NCI-H2107 (cell line): Measurements from ENCODE around the gene KCNE1.
"Not testable (repeated sequence)": the region's sequence is repeated elsewhere in the genome, so short reads cannot be mapped to it uniquely, and the experiment has no call there.

Experiments used
- DNase-seq: peaks from one replicate; lab custom pipeline; 2025; lab: John Stamatoyannopoulos, UW

Gene KCNE1

GRCh38 chr21:34511181-34511580 lies 829 bp downstream of the KCNE1 start:
- DNase-seq = no peak

DNA sequence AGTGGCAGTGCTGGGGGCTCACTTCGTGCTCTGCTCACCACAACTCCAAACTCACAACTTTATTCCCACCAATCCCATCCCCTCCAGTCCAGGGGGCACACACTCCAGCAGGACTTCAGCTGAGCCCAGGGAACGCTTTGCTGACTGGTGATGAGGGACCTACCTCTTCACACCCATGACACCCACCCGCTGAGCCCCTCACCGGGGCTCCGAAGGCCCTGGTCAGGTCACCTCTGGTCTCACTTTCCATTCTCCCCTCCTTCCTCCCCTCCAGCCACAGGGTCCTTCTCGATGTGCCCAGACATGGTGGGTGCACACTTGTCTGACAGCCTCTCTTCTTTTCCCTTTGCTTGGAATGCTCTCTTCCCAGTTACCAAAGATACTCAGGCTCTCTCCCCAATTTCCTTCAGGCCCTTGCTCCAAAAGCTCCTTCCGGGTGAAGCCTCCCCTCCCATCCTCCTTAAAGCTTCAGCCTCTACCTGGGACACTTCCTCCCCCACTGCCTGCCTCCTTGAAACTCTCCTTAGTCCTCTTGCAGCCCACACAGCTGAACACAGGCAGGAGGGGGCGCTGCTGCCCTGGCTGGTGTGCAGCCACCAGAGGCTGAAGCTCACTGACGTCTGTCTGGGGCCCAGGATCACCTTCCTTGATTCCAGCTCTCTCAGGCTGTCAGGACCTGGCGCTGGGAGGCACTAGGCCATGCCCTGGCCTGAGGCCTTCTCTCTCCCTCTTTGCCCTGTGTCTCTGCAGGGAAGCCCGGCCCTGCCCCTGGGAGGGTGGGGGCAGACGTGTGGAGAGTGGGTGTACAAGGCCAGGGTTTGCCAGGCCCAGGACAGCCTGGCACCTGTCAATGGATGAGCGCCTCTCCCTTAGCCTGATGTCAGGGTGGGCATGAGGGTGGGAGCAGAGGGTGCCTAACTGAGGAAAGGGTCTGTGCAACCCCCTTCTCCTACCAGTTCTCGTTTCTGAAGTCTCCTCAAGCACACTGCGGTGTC lies 1.6 kb downstream of the KCNE1 start:
- DNase-seq = peak; percentile 66

DNA sequence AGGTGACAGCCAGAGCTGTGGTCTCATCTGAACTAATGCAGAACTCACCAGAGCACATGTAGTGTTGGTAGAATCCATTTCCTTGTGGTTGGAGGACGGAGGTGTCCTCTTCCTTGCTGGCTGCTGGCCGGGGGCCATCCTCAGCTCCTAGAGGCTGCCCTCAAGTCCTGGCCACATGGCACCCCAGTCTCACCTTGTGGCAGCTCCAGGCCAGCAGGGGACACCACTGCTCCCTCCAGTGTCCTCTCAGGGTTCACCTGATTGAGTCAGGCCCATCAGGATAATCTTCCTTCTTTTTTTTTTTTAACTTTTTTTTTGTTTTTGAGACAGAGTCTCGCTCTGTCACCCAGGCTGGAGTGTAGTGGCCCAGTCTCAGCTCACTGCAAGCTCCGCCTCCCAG lies 2.9 kb downstream of the KCNE1 start:
- DNase-seq = no peak

DNA sequence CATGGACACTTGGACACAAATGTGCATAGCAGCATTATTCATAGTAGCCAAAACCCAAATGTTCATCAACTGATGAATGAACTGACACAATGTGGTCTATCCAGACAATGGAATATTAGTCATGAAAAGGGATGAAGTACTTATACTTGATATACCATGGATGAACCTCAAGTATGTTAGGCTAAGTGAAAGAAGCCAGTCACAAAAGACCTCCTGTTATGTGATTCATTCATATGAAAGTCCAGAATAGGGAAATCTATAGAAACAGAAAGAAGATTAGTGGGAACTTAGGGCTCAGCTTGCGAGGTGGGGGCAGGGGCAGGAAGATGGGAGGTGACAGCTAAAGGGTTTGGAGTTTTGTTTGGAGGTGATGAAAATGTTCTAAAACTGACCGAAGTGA lies 7.4 kb downstream of the KCNE1 start:
- DNase-seq = no peak

GRCh38 chr21:34502480-34503106 lies 9.4 kb downstream of the KCNE1 start:
- DNase-seq = no peak

DNA sequence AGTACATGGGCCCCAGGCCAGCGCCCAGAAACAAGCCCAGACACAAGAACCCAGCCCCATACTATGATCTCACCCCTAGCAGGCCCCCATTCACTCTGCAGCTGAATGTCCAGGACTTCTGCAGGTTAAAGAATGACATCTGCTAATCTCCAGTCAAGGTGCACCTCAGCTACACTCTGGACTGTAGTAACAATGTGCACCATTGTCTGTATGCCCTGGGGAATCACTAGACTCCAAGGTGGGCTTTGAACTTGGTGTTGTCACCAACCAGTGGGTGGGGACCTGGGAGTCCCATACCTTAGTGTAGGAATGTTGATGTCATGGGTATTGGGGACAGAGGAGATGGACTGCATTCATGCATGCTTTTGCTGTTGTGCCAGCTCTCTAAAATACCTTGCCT lies 10.3 kb downstream of the KCNE1 start:
- DNase-seq = no peak

DNA sequence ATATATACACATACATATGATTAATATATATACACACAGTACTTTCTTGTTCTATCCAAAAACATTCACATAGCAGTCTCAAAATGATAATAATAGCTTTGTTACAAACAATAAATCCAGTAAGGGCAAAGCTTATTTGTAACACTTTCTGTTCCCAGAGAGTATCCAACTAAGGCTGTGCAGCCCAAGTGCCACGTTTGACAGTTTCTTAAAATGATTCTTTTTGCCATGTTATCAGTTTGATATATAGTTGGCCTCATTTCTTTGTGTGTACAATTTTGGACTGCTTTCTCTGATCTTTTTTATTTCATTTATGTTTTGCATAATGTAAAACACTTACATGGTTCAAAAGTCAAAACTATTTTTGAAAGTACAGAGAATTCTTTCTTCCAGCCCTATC lies 11.8 kb downstream of the KCNE1 start:
- no peak for DNase-seq

DNA sequence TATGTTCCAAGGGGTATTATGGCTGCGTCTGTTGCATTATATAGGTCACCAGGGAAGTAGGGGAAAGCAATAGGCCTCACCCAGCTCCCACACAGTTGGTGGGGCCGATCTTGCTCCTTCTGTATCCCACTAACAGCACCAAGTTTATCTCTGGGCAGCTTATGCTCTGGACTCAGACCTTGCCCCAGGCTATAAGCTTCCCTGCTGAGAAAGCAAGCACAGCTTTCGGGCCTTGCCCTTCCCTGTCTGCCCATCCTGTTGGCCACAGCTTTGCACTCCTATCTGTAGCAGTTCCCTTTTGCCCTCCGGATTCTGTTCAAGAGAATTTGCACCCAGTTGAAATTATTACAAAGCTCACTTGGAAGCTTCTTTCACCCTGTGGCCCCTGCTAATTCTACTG lies 12.9 kb downstream of the KCNE1 start:
- no peak for DNase-seq

GRCh38 chr21:34498623-34499022 lies 13.4 kb downstream of the KCNE1 start:
- no peak for DNase-seq

- DNase-seq = not testable (repeated sequence)
Measured at GRCh38 chr21:34483854-34484253, 28.2 kb downstream of the KCNE1 start.

- DNase-seq = not testable (repeated sequence)
Measured at GRCh38 chr21:34483435-34483834, 28.6 kb downstream of the KCNE1 start.

- not testable (repeated sequence) for DNase-seq
Measured at GRCh38 chr21:34467333-34467732, 44.7 kb downstream of the KCNE1 start.

GRCh38 chr21:34459426-34459825 lies 52.6 kb downstream of the KCNE1 start:
- DNase-seq = not testable (repeated sequence)

- not testable (repeated sequence) for DNase-seq
Measured at GRCh38 chr21:34458266-34458665, 53.7 kb downstream of the KCNE1 start.

DNA sequence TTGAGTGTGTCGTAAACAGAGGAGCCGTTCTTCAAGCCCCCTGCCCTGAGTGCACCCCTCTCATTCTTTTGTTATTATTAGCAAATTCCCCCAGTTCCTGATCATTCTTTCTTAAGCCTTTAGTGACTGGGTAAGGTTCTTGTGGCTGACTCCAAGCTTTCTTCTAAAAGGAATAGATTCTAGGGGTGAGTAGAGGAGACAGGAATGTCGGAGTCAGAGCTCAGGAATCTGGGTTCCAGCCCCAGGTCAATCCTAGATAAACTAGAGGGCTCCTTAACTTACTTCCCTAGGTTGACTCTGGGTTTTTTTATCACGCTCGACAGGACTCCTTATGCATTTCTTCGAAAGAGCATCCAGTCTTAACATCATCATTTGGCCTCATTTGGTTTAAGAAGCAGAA lies 55.8 kb downstream of the KCNE1 start:
- not testable (repeated sequence) for DNase-seq

DNA sequence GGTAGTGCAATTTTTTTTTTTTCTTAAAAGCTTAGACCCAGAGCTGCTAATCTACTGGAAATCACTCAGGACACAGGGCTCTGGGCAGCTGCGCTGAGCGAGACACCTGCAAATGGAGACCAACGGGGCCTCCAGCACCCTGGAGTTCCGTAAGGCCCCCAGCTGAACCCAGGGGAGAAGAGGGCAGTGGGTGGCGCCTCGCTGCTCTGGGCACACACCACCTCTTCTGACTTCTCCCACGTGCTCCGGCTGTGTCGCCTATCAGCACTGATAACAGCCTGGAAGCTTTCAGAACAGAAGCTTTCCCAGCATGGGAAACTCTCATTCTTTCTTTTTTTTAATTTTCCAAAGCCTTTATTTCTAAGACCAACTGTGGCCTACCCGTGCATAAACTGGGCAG lies 56.4 kb downstream of the KCNE1 start:
- not testable (repeated sequence) for DNase-seq

- not testable (repeated sequence) for DNase-seq
Measured at GRCh38 chr21:34447018-34447417, 65.0 kb downstream of the KCNE1 start.

- DNase-seq = not testable (repeated sequence)
Measured at GRCh38 chr21:34443486-34443885, 68.5 kb downstream of the KCNE1 start.

GRCh38 chr21:34429710-34430109 lies 82.3 kb downstream of the KCNE1 start:
- DNase-seq = not testable (repeated sequence)

GRCh38 chr21:34428441-34428840 lies 83.6 kb downstream of the KCNE1 start:
- DNase-seq = not testable (repeated sequence)

- not testable (repeated sequence) for DNase-seq
Measured at GRCh38 chr21:34427339-34427738, 84.7 kb downstream of the KCNE1 start.

- not testable (repeated sequence) for DNase-seq
Measured at GRCh38 chr21:34423805-34424204, 88.2 kb downstream of the KCNE1 start, which contains the start of gene SMIM34. Gene SMIM34 (minus strand): TSS chr21:34423951. CDS start chr21:34423839, 112 bp downstream.
